Posterior vena cava (tissue), 2 donors: ENCODE results near the gene DSCAML1. TPM values are rescaled to one million over a fixed set of nuclear protein-coding genes. Genes with fewer than 3 reads are reported as not detected.
A peak's percentile ranks its signal among the peaks of the same experiment; 100 is the strongest.
"Not testable (repeated sequence)": the region's sequence is repeated elsewhere in the genome, so short reads cannot be mapped to it uniquely, and the experiment has no call there.

ENCODE experiments used
- DNase-seq: peaks from one replicate; pipeline ENCODE4 v3.0.0-alpha.2; 2020; ENCODE audit warnings: low spot score
- intact Hi-C, 2 donors: fragments of 100-400 bp; cut with DNase I; formaldehyde crosslinking; loops; one replicate each; pipeline versions ENCODE4 v1.14.1 to v1.14.2; 2022 to 2023
- total RNA-seq, 2 donors: library from RNA; stranded (reverse); fragmentation: NEBNext Ultra II Directional; extraction: Animal tissue kit (Norgen Biotek cat#: 25700); gene quantifications; one replicate each; pipeline ENCODE4 v1.2.1, GENCODE V29; 2021
- donor health status: DM: yes; HTN: yes; CAD: no.
- donor health status: DM: yes; HTN: yes; CAD: no.

DSCAML1 gene
- total RNA-seq, 2 donors from 2014 or later = 1.2 to 1.5 TPM

DNA sequence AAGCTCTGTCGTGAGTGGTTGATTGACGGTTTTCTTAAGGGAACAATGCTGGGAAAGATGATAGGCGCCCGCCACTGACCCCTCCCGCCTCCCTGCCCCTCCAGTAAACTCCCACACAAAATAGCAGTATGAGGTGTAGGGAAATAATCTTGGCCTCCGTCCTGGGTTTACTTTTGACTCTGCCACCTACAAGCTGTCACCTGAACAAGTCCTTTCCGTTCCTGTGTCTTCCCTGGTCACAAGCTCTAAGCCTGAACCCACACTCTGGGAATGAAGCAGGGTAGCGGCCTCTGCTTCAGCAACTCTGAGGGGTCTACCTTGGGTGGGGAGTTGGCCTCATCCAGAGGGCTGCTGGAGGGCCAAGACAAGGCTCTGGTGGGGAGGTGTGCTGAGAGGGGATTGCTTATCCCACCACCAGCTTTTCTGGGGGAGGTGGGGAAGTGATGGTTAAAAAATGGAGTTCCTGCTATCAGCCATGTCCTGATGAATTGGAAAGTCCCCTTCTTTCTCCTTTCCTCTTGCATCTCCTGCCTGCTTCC, 381.6 kb downstream of the DSCAML1 start:
- peak; percentile 58 for DNase-seq
- intact Hi-C loops = no loop called here

DNA sequence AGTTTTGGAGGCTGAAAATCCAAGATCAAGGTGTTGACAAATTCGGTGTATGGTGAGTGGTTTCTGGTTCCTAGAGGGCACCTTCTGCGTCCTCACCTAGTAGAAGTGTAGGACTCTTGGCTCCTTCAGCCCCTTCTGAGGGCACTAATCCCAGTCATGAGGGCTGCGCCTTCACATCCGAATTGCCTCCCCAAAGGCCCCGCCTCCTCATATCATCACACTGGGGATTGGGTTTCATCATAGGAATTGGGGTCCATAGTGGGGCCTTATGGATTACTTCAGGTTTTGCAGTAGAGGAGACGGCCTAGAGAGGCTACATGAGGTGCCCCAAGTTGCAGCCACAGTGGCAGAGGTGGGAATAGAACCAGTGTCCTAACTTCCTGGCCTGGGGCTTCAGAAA, 382.3 kb downstream of the DSCAML1 start:
- no peak for DNase-seq
- intact Hi-C loops = no loop called here

DNA sequence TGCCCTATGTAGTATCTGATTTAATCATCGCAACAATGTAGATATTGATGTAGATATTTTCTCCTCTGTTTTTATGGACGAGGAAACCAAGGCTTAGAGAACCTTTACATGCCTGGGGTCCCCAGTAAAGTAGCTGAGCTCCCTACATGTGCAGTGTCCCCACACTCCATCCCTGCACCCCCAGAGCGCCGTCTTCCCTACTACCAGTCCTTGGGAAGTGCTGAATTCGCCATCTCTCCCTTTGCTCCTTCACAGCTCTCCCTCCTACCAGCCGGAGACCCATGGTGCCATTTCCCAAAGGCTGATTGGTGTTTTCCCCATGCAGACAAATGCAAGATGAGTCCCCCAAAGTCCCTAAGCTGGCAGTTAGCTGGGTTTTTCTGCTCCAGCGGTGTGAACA, 383.4 kb downstream of the DSCAML1 start:
- DNase-seq = no peak
- intact Hi-C loops = no loop called here

DNA sequence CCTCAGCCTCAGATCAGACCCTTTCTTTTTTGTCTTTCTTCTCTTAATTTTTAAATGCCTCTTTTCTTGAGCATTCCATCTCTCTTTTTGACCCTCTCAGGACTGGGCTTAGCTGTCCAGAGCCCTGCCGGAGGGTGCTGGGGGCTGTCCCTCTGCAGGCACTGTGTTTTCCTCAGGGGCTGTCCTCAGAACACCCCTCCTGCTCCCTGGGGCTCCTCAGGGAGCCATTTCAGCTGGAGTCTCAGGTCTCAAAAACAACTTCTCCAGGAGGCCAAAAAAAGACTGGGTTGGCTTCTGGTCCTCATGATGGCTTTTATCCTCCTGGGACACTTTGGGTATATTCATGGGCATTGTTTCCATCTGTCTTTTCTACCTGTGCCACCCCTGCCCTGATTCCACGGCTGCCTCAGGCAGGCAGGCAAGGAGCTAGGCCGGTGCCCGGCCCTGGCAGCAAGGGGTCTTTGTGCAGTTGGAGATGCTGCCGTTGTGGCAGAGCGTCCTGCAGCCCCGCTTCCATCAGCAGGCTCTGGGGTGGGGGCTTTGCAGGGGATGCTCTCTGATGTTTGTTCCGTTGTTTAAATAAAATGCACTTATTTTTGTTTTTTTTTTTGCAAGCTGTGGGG, 384.3 kb downstream of the DSCAML1 start:
- DNase-seq = peak; percentile 72
- intact Hi-C loops = no loop called here

DNA sequence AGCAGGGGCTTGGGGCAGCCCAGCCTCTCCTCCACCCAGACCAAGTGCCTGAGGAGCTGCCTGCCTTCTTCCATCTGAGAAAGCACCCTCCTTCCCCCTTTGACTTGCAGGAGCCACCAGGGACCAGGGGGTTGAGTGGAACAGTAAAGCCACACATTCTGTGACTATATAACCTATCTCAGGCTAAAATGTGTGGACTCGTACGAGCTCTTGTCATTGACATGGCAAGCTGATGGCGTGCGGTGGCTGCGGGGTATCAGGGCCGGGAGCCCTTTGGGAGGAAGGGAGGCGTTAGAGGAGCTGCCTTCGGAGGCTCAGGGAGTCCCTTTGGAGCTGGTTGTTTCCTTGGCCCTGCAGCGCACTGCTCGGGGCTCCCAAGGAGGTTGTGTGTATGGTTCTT, 384.8 kb downstream of the DSCAML1 start:
- intact Hi-C loops = no loop called here

DNA sequence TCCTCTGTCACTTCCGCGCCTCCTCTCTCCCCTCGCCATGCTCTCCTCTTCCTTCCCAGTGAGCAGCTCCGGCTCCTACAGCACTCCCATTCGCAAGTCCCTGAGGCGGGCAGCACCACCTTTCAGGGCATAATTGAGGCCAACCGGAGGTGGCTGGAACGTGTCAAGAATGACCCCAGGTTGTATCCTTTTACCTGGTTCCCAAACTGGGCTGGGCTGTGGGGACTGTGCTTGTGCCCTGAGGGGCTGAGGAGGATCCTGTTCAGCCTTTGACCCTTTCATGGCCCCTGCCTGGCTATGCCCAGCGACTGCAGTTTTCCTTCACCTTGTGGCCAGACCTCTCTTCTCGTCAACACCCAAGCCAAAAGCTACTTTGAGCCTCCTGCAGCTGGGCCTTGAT, 385.3 kb downstream of the DSCAML1 start:
- intact Hi-C loops = no loop called here
- DNase-seq = peak; percentile 41

More for the DNA sequence above, 384.8 kb downstream of the DSCAML1 start:
- DNase-seq = peak; percentile 67

DNA sequence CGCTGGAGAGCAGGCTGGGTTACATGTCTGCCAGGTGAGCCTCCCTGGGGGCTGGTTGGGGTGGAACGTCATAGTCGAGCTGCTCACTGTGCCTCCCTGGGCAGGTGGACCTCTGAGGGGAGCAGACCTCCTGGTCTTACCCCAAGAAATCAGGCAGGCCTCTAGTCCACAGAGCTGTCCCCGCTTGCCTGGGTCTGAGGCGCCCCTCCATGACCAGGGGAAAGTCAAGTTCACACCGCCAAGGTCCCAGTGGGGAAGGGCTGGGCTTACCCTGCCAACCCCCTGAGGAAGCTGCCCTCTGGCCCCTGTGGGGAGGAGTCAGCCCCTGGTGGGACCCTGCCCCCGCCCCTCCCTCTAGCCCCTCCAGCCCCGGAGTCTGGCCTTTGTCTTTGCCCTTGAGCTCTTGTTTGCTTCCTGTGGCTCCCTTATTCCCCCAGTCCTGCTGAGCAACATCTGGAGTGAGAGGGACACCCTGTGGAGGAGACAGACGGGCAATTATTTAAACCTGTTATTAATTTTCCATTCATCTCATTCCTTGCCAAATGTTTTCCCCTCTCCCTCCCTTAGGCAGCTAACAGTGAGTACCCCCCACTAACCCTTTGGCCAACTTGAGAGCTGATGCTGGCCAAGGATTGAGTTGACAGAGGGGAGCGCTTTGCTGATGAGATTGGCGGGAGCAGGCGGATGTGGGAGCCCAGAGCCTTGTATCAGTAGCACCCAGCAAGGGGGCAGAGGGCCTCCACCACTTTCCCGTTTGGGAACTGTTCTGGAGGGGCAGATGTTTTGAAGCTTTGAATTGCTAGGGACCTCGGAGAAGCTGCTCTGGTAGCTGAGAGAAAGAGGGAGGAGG, 385.9 kb downstream of the DSCAML1 start:
- intact Hi-C loops = no loop called here
- DNase-seq = peak; percentile 54

DNA sequence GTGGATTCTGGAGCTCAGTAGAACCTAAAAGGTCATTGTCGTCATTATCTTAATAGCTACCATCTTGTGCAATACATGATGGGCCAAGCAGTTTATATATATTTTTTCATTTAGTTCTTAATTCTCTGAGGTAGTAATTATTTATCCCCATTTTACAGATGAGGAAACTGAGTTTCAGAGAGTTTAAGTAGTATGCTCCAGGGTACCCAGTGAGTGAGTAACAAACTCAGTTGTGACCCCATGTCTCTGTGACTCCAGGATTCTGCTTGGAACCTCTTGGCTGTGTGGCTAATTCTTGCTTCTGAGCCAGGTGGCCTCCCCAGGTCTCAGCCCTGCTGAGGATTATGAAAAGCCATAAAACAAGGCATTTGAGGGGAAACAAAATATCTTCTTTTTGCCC, 386.8 kb downstream of the DSCAML1 start:
- intact Hi-C loops = no loop called here
- DNase-seq = no peak

DNA sequence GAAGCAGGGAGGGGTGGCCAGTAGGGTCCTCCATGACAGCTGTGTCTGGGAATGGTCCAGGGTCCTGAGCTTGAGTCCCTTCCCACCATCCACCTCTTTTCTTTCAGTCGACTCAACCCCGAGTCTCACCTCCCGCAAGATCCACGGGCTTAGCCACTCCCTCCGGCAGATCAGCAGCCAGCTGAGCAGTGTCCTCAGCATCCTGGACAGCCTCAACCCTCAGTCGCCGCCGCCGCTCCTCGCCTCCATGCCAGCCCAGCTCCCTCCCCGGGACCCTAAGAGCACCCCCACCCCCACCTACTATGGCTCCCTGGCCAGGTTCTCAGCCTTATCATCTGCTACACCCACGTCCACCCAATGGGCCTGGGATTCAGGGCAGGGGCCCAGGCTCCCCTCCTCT, 387.5 kb downstream of the DSCAML1 start:
- intact Hi-C loops = no loop called here
- DNase-seq = peak; percentile 63

DNA sequence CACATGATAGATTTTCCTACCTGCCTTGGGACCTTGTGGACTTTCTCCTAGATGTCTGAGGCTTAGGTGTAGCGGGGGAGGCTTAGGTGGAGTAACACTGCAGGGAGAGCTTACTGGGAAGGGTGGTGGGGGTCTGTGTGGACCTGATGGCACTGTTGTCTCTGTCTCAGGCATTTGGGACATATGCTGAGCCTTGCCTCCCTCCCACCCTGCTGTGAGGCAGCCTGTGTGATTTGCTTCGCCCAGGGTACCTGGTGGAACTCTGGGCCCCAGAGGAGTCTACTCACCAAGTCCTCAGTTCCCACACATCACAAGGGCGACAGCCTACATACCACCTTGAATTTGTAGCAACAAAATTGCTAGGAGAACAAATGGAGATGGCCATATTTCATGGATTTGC, 388.7 kb downstream of the DSCAML1 start:
- intact Hi-C loops = no loop called here
- peak; percentile 58 for DNase-seq

DNA sequence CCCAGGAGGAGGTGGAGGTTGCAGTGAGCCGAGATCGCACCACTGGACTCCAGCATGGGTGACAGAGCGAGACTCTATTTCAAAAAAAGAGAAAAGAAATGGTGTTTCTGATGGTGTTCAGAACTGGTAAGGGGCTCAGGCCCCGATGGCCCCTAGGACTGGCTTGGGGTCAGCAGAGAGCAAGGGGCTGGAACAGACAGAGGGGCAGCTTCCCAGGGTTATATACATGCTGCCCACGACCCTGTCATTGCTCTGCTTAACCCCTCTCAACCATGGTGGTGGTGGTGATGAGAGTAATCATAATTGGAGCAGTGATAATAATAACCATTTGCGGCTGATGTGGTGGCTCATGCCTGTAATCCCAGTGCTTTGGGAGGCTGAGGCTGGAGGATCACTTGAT, 390.0 kb downstream of the DSCAML1 start:
- intact Hi-C loops = no loop called here
- DNase-seq = peak; percentile 61

DNA sequence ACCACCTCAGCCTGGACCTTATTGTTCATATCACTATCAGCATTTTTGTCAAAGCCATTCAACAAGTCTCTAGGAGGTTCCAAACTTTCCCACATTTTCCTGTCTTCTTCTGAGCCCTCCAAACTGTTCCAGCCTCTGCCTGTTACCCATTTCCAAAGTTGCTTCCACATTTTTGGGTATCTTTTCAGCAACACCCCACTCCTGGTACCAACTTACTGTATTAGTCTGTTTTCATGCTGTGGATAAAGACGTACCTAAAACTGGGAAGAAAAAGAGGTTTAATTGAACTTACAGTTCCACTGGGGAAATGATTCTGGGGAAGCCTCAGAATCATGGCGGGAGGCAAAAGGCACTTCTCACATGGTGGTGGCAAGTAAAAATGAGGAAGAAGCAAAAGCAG, 391.1 kb downstream of the DSCAML1 start:
- DNase-seq, intact Hi-C loops: not testable (repeated sequence)

DNA sequence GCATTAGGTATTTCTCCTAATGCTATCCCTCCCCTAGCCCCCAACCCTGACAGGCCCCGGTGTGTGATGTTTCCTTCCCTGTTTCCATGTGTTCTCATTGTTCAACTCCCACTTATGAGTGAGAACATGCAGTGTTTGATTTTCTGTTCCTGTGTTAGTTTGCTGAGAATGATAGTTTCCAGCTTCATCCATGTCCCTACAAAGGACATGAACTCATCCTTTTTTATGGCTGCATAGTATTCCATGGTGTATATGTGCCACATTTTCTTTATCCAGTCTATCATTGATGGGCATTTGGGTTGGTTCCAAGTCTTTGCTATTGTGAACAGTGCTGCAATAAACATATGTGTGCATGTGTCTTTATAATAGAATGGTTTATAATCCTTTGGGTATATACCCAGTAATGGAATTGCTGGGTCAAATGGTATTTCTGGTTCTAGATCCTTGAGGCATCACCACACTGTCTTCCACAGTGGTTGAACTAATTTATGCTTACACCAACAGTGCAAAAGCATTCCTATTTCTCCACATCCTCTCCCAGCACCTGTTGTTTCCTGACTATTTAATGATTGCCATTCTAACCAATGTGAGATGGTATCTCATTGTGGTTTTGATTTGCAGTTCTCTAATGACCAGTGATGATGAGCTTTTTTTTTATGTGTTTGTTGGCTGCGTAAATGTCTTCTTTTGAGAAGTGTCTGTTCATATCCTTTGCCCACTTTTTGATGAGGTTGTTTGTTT, 397.7 kb downstream of the DSCAML1 start:
- intact Hi-C loops = not testable (repeated sequence)
- DNase-seq = peak; percentile 11

DNA sequence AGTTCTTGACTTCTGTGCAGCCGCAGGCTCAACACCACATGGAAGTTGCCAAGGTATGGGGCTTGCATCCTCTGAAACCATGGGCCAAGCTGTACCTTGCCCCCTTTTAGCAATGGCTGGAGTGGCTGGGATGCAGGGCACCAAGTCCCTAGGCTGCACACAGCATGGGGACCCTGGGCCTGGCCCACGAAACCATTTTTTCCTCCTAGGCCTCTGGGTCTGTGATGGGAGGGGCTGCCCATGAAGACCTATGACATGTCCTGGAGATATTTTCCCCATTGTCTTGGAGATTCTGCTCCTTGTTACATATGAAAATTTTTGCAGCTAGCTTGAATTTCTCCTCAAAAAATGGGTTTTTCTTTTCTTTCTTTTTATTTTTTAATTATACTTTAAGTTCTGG, 398.4 kb downstream of the DSCAML1 start:
- peak; percentile 38 for DNase-seq

DNA sequence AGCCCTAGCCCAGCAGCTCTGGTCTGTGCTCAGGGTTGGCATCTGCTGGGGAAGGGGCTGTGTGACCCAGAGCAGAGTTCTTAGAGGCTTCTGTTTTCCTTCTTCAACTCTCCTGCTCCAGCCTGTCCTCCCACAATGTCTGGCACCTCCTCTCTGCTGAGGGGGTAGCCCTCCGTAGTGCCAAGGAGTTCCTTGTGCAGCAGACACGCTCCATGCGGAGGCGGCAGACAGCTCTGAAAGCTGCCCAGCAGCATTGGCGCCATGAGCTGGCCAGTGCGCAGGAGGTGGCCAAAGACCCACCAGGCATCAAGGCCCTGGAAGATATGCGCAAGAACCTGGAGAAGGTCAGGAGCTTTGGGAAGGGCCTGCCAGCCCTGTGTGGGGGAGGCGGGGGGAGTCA, 400.0 kb downstream of the DSCAML1 start:
- DNase-seq = peak; percentile 72
- intact Hi-C loops = no loop called here

More for the DNA sequence above, 398.4 kb downstream of the DSCAML1 start:
- intact Hi-C loops = not testable (repeated sequence)

DNA sequence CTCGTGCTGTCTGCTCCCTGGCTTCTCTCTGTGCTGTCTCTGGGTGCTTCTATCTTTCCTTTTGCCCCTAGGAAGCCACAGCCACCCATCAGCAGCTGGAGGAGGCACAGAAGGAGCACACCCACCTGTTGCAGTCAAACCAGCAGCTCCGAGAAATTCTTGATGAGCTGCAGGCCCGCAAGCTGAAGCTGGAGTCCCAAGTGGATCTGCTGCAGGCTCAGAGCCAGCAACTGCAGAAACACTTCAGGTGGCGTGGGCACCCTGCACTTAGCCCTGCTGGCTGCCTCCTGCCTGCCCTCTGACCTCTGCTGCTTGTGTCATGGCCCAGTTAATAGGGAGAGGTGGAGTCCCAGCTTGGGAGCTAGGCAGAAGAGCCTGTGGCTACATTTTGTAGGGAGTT, 401.5 kb downstream of the DSCAML1 start:
- intact Hi-C loops = no loop called here
- DNase-seq = peak; percentile 25

DNA sequence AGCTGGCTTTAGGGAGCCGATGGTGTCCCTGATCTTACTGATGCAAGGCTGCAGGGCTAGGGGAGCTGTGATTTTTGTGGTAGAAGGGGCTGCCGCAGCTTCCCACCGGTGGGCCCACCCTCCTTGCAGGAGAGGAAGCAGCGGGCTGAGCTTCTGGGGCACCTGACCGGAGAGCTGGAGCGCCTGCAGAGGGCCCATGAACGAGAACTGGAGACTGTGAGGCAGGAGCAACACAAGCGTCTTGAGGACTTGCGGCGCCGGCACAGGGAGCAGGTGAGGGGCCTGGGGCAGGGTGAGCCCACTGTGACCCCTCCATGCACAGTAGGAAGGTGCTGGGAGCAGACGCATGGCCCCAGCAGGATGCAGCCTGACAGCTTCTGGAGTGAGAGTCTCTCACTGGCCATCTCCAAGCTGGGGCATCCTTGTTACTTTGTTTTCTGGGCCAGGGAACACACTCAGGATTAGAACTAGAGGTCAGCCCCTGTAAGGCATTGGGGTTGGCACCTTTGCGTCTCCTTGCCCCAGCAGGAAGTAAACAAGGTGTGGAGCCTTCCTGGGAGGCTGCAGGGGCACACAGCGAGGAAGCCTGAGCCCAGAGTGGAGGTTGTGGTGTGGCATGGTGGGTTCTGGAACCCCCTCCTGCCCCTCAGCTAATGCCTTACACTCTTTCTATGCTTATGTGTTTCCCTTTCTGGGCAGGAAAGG, 402.6 kb downstream of the DSCAML1 start:
- DNase-seq = peak; percentile 68
- intact Hi-C loops = no loop called here

DNA sequence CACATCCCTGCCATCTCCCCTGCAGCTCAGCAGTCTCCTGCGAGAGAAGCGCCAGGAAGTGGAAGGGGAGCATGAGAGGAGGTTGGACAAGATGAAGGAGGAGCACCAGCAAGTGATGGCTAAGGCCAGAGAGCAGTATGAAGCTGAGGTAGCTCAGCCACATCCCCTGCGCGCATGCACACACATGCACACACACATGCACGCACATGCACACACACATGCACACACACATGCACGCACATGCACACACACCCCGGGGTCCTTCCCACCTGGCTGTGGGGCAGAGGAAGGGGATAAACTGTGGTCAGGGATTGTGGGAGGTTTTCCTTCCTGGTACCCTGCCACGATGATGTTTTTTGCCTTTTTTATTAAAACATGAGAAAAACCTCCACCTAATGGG, 404.0 kb downstream of the DSCAML1 start:
- intact Hi-C loops = no loop called here
- DNase-seq = peak; percentile 55

DNA sequence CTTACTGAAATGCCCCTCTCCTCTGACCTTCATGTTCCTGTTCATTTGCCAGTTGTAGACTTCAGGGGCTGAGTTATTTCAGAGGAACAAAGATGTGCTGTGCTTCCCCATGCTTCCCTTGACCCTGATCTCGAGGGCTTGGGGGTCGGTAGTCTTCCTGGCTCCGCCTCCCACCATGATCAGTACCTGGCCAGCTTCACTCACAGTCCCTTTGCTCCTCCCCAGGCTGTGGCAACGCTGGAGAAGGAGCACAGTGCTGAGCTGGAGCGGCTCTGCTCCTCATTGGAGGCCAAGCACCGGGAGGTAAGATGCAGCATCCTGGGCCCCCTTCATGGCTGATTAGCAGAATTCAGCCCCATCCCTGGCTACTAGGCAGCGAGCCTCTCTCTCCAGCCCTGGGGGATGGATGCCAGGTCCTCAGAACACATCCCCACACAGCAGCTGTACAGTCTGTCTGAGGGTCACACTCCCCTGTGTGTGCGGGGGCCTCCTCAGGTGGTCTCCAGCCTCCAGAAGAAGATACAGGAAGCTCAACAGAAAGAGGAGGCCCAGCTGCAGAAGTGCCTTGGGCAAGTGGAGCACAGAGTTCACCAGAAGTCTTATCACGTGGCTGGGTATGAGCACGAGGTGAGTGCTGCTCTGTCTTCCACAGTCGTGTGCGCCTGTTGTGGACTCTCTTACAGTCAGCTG, 404.9 kb downstream of the DSCAML1 start:
- peak; percentile 57 for DNase-seq
- intact Hi-C loops = no loop called here
